Choroid plexus epithelial cell (primary cell): ENCODE results near the gene LCN2.

Source experiments
- DNase-seq: peaks from one replicate; pipeline ENCODE4 v3.0.0-alpha.2; 2010; ENCODE audit warnings: low read depth
- H3K4me3 ChIP-seq: 2 replicates; pipeline ENCODE4 v1.5.1; 2011; ENCODE audit warnings: low read depth, mild to moderate bottlenecking, control low read depth, low read length, moderate library complexity
- TF ChIP-seq, protein P1 (sequence below): conservative IDR thresholded peaks from 2 replicates; pipeline ENCODE4 v1.5.1; 2011; ENCODE audit warnings: low read depth, mild to moderate bottlenecking, control low read depth, inconsistent platforms, low read length, moderate library complexity

Gene LCN2

DNA sequence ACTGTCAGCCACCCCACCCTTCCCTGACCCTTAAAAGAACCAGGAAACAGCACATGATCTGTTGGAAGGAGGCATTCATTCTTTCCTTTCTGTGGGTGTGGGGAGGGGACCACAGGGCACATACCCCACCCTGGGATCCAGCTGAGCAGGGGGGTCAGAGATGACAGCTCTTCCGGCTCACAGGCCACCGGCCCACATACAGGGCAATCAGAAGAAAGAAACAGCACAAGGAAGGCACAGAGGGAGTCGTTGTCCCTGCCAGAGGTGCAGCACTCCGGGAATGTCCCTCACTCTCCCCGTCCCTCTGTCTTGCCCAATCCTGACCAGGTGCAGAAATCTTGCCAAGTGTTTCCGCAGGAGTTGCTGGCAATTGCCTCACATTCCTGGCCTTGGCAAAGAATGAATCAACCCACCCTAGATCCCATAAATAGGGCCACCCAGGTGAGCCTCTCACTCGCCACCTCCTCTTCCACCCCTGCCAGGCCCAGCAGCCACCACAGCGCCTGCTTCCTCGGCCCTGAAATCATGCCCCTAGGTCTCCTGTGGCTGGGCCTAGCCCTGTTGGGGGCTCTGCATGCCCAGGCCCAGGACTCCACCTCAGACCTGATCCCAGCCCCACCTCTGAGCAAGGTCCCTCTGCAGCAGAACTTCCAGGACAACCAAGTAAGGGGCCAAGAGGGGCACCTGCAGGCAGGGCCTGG is at the start of gene LCN2:
Gene LCN2, plus strand, starts transcription at position 453 of the 701 bp plus-strand sequence. Its CDS starts 73 bp downstream, at position 526.
- DNase-seq: no peak
- no peak within 1 kb of the TSS for H3K4me3 ChIP-seq
- TF ChIP-seq, protein P1, sequence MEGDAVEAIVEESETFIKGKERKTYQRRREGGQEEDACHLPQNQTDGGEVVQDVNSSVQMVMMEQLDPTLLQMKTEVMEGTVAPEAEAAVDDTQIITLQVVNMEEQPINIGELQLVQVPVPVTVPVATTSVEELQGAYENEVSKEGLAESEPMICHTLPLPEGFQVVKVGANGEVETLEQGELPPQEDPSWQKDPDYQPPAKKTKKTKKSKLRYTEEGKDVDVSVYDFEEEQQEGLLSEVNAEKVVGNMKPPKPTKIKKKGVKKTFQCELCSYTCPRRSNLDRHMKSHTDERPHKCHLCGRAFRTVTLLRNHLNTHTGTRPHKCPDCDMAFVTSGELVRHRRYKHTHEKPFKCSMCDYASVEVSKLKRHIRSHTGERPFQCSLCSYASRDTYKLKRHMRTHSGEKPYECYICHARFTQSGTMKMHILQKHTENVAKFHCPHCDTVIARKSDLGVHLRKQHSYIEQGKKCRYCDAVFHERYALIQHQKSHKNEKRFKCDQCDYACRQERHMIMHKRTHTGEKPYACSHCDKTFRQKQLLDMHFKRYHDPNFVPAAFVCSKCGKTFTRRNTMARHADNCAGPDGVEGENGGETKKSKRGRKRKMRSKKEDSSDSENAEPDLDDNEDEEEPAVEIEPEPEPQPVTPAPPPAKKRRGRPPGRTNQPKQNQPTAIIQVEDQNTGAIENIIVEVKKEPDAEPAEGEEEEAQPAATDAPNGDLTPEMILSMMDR: no peak

DNA sequence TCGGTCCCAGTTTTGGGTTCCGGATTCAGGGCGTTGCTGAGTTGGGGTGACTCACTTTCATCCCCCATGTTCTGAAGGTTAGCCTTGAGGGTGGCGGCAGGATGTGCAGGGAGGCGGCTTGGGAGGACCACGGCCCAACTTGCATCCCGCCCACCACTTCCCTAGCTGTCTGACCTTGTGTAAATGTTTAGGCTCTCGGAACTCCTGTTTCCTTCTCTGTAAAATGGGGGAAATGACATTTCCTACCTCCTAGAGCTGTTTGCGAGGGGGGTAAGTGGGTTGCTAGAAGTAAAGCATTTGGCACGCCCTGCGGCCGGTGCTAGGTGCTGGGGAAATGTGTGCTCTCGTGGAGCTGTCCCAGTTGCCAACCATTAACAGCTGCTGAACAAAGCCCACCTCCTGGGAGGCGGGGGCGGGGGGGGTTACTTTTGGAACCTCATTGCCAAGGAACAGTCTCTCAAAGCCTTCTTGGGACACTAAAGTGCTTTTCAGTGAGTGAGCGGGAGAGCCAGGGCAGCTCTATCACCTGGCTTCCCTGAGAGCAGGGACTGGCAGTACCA is 49.2 kb upstream of the LCN2 start:
- H3K4me3 ChIP-seq: peak overlapping the region; percentile 60
- peak; percentile 25 for DNase-seq
- TF ChIP-seq, protein P1: no peak

DNA sequence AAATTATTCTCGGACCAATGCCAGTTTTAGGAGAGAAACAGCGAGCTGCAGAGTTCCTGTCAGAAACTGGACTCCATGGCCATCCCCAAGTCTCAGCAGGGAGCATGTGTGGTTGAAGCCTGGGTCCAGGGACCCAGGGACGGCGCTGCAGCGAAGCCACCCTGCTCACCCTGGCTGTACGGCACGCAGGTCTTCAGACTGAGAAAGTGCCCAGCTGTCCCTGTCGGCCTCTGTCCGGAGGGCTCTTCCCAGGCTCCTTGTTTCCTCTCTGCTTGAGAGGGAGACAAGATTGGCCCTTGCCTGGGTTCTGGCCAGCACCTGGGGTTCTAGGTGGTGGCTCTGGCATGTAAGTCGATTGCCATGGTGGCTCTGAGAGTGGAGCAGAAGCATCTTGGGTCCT is 48.7 kb upstream of the LCN2 start:
- H3K4me3 ChIP-seq: peak overlapping the region; percentile 17

DNA sequence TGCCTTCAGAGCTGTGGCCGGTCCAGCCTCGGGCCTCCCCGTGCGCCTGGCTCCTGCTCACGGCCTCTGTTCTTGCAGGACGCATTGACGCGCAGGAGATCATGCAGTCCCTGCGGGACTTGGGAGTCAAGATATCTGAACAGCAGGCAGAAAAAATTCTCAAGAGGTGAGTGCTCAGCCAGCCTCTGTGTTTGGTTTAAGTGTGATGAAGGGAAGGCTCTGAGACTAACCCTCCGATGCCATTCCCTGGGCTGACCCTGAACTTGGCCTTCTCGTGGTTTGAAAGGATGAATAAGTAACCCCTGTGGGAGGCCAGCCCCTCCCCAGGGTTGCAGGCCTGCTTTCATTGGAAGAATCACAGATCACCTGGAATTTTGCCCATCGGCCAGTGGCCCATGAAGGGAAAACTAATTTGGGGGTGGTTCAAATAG is 48.0 kb upstream of the LCN2 start:
- TF ChIP-seq, protein P1: no peak
- H3K4me3 ChIP-seq: no peak overlapping the region
- DNase-seq: no peak

More for the DNA sequence above, 48.7 kb upstream of the LCN2 start:
- TF ChIP-seq, protein P1: no peak
- no peak for DNase-seq

DNA sequence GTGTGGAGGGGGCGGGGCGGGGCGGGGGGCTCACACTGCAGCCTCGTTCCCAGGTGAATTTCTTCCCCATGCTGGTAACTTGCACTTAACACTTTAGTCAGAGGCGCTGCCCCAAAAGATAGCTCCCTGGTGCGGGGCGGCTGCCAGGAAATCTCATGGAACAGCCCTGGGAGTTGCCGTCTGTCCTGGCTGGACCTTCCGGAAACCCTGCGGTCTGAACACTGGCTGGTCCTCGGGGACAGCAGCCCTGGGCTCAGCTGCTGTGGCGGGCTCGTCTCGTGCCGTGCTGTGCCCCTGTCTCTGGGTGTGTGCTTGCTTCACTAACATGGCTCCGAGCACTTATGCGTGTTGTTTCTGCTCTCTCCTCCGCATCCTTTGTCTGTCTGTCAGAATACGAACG is 47.6 kb upstream of the LCN2 start:
- no peak overlapping the region for H3K4me3 ChIP-seq
- DNase-seq: no peak
- TF ChIP-seq, protein P1: no peak

DNA sequence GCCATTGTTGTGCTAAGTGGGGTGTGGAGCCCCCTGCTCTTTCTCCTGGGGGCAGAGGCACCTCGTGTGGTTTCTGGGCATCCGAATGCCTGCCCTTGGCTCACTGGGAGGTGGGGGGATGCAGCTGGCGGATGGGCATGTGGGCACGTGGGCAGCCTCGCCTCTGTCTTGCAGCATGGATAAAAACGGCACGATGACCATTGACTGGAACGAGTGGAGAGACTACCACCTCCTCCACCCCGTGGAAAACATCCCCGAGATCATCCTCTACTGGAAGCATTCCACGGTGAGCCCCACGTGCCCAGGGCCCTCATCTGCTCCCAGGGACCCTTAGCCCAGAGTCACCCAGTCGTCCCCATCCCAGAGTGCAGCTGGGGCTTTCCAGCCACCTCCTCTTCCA is 47.1 kb upstream of the LCN2 start:
- no peak for DNase-seq
- TF ChIP-seq, protein P1: no peak
- H3K4me3 ChIP-seq: no peak overlapping the region
